ENCODE data around the gene DLEC1.

DNA sequence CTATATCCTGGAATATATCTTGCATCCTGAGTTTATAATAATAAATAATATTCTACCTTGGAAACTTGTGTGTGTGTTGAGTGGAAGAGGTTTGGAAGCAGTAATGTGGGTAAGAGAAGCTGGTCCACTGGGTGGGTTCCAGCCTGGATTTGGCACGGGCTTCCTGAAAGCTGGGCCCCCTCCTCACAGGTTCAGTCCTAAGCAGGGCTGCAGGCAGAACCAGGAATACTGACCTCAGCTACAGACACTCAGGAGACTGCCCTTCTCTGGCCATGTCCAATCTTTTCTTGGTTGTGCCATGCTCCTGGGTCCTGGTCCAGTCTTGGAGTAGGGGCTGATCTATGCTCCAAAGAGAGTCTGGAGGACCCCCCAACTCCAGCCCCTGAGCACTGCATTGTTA, 104.0 kb downstream of the DLEC1 start:
- TF ChIP-seq CTCF (conservative IDR thresholded peaks at IDR 0.05; ENCODE audit: low read length) (no peak), EZH2phosphoT487 (IDR thresholded peaks at IDR 0.05; ENCODE audit: borderline replicate concordance) (no peak)

All from Loucy (cell line).